NCI-H345 (cell line): ENCODE results near the gene CD79A.
A peak's percentile ranks its signal among the peaks of the same experiment; 100 is the strongest.
"Not testable (repeated sequence)": the region's sequence is repeated elsewhere in the genome, so short reads cannot be mapped to it uniquely, and the experiment has no call there.

Experiments used
- DNase-seq: peaks from one replicate; lab custom pipeline; 2025; lab: John Stamatoyannopoulos, UW

Gene CD79A

DNA sequence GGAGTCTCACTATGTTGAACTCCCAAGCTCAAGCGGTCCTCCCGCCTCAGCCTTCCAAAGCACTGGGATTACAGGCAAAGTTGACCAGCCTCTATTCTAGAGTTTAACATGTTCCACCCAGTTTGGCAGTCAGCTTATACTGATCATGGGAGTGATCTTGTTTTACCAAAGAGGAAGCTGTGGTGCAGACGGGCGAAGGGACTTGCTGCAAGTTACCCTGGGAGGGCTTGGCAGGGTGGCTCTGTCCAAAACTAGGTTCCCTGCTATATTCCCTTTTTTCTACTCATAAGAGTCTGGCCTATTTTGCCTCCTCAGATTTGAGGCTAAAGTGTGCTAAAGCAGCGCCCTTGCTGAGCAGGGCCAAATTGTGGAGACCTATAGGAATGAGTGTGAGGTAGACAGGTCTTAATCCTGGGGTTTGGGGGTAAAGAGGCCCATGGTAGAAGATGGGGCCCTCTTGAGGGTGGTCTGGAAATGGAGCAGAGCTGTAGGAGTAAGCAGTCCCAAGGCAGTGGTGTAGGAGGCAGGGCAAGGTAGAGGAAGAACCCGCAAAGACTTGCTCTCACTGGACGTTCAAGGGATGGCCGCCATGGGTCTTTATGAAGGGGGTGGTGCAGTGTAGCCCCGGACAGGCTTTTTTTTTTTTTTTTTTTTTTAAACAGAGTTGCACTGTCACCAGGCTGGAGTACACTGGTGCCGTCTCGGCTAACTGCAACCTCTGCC, 13.7 kb upstream of the CD79A start:
- no peak for DNase-seq

- no peak for DNase-seq
Measured at GRCh38 chr19:41864374-41864773, 12.7 kb upstream of the CD79A start.

DNA sequence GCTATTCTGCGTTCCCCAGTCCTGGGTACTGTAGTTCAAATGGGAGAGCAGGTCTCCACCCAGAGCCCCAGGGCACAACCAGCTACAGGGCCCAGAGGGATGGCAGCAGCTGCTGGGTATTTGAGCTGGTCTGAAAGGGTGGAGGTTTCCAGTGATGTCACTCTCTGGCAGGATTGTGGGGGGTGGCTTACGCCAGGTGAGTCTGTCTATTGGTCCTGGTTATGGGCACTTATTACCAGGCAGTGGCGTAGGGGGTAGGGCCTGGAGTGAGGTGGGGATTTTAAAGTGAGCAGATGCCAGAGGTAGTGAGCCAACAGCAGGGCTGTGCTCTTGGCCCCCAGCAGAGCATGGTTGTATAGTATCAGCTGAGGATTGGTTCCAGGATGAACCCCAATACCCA, 10.8 kb upstream of the CD79A start:
- DNase-seq: no peak

- peak; percentile 22 for DNase-seq
Measured at GRCh38 chr19:41868120-41868988, 8.7 kb upstream of the CD79A start.

DNA sequence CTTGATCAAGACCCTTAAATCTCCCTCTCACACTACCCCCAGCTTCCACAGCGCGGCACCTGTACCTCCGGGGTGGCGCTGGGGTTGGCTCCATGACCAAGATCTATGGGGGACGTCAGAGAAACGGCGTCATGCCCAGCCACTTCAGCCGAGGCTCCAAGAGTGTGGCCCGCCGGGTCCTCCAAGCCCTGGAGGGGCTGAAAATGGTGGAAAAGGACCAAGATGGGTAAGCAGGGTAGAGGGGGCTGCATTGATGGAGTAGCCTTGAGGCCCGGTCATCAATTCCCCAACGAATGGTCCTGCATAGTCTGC, 8.1 kb upstream of the CD79A start:
- no peak for DNase-seq

DNA sequence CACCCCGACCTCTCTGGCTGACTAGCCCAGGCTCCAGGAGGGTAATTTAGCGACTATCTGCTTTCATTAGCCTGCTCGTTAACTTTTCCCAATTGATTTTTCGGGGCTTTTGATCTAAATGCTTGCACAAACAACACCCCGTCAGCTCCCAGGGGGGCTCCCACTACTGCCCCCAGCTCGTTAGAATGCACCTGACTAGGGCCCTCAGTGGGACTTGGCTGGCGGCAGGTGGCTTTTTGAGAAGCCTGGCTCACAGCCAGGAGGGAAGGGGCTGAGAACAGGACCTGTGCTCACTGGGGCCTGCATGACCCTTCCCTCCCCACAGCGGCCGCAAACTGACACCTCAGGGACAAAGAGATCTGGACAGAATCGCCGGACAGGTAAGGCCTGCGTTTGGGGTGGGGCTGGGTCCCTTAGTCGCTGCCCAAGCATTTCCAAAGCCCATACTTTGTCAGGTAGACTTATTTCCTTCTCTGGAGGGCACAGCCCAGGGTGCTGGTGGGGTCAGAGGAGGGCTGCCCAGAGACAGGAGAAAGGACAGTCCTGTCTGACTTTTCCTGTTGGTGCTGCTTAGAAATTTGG, 7.6 kb upstream of the CD79A start:
- DNase-seq: no peak

DNA sequence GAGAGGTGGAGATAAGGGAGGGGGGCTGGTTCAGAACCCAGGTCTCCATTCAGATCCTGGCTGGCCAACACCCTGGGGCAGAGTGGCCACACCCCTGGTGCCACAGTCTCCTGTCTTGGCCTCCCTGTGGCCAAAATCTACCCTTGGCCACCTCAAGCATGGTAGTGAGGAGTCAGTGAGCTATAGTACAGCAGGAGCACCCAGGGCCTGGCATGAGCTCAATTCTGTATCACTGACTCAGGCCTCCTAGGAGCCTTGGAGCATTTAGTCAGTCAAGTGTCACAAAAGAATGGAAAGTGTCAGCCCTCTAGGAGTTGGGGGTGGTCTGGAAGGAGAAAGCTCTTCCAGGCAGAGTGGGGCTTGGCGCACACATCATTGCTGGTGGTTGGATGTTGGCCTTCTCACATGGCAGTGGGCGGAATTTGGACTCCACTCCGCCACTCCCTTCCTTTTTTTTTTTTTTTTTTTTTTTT, 6.6 kb upstream of the CD79A start:
- DNase-seq: no peak

GRCh38 chr19:41871573-41872383, 5.3 kb upstream of the CD79A start:
- DNase-seq: no peak

- no peak for DNase-seq
Measured at GRCh38 chr19:41872384-41872774, 4.7 kb upstream of the CD79A start.

DNA sequence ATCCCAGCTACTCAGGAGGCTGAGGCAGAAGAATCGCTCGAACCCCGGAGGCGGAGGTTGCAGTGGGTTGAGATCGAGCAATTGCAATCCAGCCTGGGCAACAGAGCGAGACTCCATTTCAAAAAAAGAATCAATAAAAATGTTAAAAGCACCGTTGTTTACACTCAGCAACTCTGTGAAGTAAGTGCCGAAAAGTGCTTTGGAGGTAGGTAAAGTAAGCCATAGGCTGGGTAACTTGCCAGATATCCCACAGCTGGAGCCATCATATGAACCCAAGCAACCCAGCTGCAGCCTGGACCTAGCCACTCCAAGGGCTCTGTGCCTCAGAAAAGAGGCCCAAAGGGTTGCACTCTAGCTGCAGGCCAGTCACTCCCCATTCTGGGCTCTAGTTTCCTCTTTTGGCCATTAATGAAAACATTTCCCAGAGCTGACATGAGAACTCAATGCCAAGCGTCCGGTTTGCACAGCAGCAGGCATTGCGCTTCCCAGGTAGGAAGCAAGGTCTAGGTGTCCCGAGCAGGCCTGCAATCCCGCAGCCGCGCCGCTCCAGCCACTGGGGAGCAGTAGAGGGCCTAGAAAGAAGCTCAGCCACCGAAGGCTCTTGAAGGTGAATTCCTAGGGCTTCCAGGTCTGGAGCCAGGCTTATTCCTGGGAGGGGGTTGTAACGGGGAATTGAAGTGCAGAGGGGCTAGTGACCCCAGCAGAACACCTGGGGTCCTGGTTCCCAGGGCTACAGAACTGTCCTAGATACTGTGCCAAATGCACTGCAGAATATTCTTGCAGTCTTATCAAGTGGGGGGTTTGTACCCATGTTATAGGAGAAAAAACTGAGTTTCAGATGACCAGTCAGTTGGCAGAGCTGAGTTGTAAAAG, 4.1 kb upstream of the CD79A start:
- peak; percentile 52 for DNase-seq

DNA sequence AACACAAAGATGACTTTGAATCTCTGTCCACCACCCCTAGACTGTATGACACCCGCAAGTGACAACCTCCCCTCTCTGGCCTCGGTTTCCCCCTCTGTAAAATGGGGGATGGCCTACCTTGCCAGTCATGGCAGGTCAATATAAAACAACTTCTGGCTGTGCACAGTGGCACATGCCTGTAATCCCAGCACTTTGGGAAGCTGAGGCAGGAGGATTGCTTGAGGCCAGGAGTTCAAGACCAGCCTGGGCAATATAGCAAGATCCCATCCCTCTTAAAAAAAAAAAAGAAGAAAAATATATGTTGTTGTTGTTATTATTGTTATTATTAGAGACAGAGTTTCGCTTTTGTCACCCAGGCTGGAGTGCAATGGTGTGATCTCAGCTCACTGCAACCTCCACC, 1.1 kb upstream of the CD79A start:
- DNase-seq: not testable (repeated sequence)

DNA sequence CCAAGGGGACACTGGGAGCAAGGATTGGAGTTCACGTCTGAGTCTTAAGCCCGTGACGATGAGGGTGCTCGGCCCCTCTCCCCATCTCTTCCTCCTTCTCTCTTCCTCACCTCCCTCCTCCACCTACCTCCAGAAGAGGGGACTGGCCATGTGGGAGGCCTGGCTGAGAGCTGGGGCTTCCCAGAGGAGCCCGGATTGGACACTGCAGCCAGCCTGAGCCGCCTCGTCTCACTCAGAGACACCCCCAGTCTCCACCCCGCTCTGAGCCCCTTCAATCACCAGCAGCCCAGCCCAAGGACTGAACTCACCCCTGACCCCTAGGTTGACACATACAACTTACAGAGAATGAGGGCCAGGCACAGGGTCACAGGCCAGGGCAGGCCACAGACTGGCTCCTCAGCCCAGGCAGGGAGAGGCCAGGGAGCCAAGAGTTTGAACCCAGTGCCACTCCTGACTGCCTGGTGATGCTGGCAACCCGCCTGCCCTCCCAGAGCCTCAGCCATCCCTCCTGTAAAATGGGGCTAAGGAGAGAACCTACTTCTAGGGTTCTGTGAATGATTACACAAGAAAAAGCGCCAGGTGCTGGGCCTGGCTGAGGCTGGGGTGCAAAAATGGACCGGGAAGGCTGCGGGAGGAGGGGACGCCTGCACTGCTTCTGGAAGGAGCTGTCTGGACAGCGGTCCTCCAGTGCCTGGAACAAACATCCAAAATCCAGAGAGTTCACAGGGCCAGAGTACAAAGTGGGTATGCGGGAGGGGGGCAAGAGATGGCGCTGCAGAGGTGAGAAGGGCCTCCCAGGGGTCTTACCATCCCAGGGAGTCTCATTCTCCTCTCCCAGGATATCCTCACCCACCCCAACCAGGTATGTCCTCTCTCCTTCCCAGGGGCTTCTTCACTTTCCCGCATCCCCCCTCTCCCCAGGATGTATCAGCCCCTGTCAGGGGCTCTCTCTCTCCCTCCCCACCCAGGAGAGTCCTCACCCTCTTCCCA, 1.1 kb downstream of the CD79A start:
- DNase-seq: no peak

- no peak for DNase-seq
Measured at GRCh38 chr19:41879080-41879479, 2.0 kb downstream of the CD79A start.

GRCh38 chr19:41879670-41880328, 2.7 kb downstream of the CD79A start:
- no peak for DNase-seq

- DNase-seq: no peak
Measured at GRCh38 chr19:41880329-41880708, 3.2 kb downstream of the CD79A start.

- no peak for DNase-seq
Measured at GRCh38 chr19:41882568-41883462, 5.7 kb downstream of the CD79A start, which contains the start of gene ARHGEF1. Gene ARHGEF1 (plus strand): TSS chr19:41883184. CDS start chr19:41888083, 4,899 bp downstream.

DNA sequence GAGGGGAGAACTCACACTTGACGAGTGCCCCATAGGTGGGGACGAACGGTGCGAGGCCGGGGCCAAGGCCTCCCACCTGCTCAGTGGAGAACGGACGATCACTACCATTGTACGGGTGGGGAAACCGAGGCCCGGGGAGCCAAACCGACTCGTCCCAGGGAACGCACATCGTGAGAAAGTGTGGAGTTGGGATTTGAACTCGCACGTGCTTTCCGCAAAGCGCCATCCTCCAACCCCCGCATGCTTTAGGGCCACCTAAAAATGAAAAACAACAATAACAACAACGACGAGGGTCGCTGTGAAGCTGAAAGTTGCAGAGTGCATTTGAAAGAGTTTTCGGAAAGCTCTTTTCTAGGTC, 6.4 kb downstream of the CD79A start:
- DNase-seq: no peak
